MCF 10A (cell line): ENCODE data around the gene MOV10L1. TPM values are rescaled to one million over a fixed set of nuclear protein-coding genes. Genes with fewer than 3 reads are reported as not detected.

Experiments used
- BruUV-seq: library from RNA; stranded (reverse); fragments of 400-500 nt; replicated peaks from 2 replicates; lab custom pipeline; 2021; lab: Mats Ljungman, UMichigan
- CTCF ChIA-PET: fragments of 300-600 bp; sonication (Branson Sonifier 250); formaldehyde crosslinking; extraction: SDS; loops from one replicate; lab custom pipeline; 2021; ENCODE audit warnings: antibody characterized with exemption, inconsistent platforms; lab: Yijun Ruan, JAX
- POLR2A ChIA-PET: fragments of 300-600, 350-650 bp; sonication (Branson Sonifier 250); formaldehyde crosslinking; extraction: SDS; loops from one replicate; lab custom pipeline; 2020; ENCODE audit warnings: antibody characterized with exemption, inconsistent platforms; lab: Yijun Ruan, JAX
- DNase-seq: peaks from one replicate; pipeline ENCODE4 v3.0.0-alpha.2; 2018; ENCODE audit not compliant: unreplicated experiment
- H3K27ac Mint-ChIP-seq: one replicate; pipeline ENCODE4 v1.8.0; 2022; ENCODE audit warnings: mild to moderate bottlenecking, low read depth, mixed read lengths; ENCODE audit not compliant: unreplicated experiment
- H3K27me3 Mint-ChIP-seq: one replicate; pipeline ENCODE4 v1.8.0; 2022; ENCODE audit warnings: mixed read lengths; ENCODE audit not compliant: insufficient read depth, unreplicated experiment
- H3K36me3 Mint-ChIP-seq: one replicate; pipeline ENCODE4 v1.8.0; 2022; ENCODE audit warnings: mild to moderate bottlenecking, moderate library complexity, mixed read lengths; ENCODE audit not compliant: insufficient read depth, unreplicated experiment
- H3K4me1 Mint-ChIP-seq: one replicate; pipeline ENCODE4 v1.8.0; 2022; ENCODE audit warnings: mixed read lengths; ENCODE audit not compliant: insufficient read depth, unreplicated experiment
- H3K4me3 Mint-ChIP-seq: one replicate; pipeline ENCODE4 v1.8.0; 2022; ENCODE audit warnings: mild to moderate bottlenecking, moderate library complexity, mixed read lengths; ENCODE audit not compliant: unreplicated experiment
- H3K9me3 Mint-ChIP-seq: one replicate; pipeline ENCODE4 v1.8.0; 2022; ENCODE audit warnings: mixed read lengths; ENCODE audit not compliant: unreplicated experiment
- CTCF ChIP-seq: fragments of 200-600 bp; IDR thresholded peaks from one replicate; pipeline ENCODE4 v1.8.0; 2022; ENCODE audit warnings: antibody characterized with exemption, mild to moderate bottlenecking; ENCODE audit not compliant: unreplicated experiment
- intact Hi-C: fragments of 100-400 bp; cut with micrococcal nuclease; formaldehyde crosslinking; loops from 2 replicates; pipeline ENCODE4 v1.14.1; 2022
- total RNA-seq: library from RNA; stranded (reverse); gene quantifications from 2 replicates; pipeline ENCODE4 v1.2.3, GENCODE V29; 2022

Gene MOV10L1
- total RNA-seq, 1 experiment from 2014 or later: not detected

DNA sequence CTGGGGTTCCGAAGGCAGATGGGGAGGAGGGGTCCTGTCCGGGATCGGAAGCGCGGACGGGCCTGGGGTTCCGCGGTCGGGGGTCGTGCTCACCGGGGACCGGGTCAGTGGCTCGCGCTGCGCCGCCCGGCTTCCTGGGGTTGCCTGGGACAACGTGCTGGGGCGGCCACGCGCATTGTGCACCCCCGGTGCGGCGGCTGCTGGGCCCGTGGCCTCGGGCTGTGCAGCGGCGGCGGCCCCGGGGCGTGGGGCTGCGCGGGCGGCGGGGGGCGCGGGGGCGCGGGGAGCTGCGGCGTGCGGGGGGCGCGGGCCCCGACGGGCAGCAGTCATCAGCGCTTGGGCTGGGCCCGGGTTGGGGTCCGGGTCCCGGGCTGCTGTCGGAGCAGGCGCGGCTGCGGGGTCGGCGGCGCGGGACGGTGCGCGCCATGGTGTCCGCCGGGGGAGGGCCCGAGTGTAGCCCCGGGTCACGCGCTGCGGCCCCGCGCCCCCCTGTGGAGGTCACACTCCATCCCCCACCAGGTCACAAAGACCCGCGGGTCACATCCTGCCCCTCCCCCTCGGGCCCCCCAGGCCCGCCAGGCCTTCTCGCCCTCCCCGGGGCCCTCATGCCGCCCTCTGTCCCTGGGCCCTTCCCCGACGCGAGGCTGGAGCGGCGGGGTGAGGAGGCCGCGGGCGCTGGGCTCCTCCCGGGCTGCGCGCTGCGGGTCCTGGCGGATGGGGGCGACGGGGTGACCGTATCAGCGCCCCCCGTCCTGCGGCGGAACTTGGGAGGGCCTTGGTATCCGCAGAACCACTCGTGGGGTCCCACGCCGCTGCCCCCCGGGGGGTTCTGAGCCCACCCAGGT is 31.5 kb upstream of the MOV10L1 start, which contains the start of gene TTLL8:
TTLL8 (minus strand) TSS at position 238 of the 845 bp plus-strand sequence.
- BruUV-seq: no TSS peak
- no peak for TF ChIP-seq CTCF
- POLR2A ChIA-PET: no interaction called here
- Mint-ChIP-seq H3K4me1 (no peaks in the 10 kb centered on the region), H3K9me3 (no peaks in the 10 kb centered on the region), H3K36me3 (no peaks in the 10 kb centered on the region), H3K4me3 (no peak within 1 kb of the TSS), H3K27ac (no peak within 1 kb of the TSS), H3K27me3 (no peaks in the 10 kb centered on the region)
- no peak for DNase-seq
- CTCF ChIA-PET: no interaction called here
- intact Hi-C loops: no loop called here

DNA sequence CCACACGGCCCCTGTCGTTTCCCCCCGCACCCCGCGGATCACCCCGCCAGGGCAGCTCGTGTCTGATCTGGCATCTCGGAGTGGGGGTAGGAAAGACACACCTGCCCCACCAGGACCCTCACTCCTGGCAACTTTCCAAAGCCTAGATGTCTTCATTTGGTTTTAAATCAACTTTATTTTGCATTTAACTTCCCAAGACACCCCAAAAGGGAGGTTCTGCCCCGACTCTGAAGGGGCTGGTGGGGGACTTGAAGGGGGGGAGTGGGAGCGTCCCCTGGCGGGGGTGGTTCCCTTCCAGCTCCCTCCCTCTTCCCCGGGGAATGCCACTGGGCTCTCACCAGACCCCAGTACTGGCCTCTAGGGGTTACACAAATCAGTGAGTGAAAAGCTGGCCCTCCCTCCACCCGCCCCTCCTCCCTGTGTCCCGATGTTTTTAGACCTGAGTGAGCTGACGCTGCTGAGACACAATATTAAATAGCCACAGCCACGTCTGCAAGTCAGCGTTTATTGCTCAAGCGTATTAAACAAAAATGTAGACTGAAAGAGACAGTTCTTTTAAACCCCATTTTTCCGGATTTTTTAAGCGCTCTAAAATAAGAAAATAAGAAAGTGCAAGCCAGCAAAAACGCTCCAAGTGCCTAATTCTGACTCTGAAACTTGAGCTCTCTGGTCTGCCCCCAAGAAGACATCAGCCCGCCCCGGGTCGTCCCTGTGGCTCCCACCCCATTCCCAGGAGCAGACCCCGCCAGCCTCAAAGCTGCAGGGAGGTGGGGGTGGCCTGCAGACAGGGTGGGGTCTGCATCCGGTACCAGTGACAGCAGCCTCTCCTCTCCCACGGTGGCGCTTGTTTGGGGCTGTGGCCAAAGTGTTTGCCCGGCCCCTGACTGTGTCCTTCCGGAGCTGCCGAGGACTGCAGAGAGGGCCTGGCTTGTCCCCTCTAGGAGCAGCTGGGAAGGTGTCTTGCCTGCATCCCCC is 30.6 kb upstream of the MOV10L1 start:
- peak; percentile 3 for DNase-seq
- no TSS peak for BruUV-seq
- no peaks in the 10 kb centered on the region for H3K9me3 Mint-ChIP-seq
- no peaks in the 10 kb centered on the region for H3K4me1 Mint-ChIP-seq
- no peaks in the 10 kb centered on the region for H3K36me3 Mint-ChIP-seq
- H3K27ac Mint-ChIP-seq: no peak overlapping the region
- no peak for TF ChIP-seq CTCF
- CTCF ChIA-PET: interaction anchor here (0.6 to 1.2 kb wide), 2 partner anchors 28 to 89 kb away, joined by 3 read pairs; no protein-coding TSS in a partner anchor
- H3K4me3 Mint-ChIP-seq: no peak overlapping the region
- POLR2A ChIA-PET: interaction anchor here (0.7 kb wide), 1 partner anchor 146 kb away, joined by 4 read pairs; no protein-coding TSS in a partner anchor
- intact Hi-C loops: no loop called here
- H3K27me3 Mint-ChIP-seq: no peaks in the 10 kb centered on the region

DNA sequence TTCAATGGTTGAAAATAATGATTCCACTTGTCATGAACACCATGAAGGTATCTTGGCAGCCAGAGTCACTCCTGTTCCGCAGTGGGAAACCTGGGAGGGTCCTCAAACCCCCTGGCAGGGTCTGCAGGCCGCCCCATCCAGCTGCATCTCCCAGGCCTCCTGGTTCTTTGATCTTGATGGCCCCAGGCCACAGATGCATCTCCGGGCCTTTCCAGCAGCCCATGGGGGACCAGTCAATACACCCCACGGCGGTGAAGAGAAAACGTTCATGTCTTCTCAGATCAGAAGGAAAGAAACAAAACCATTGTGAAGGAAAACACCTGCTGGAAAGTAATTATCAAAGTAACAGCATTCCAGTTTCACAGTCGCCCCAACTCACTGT is 29.9 kb upstream of the MOV10L1 start:
- ChIA-PET CTCF (interaction anchor here (0.6 to 1.2 kb wide), 2 partner anchors 28 to 88 kb away, joined by 3 read pairs; no protein-coding TSS in a partner anchor), POLR2A (interaction anchor here (0.7 kb wide), 2 partner anchors 44 to 147 kb away, joined by 3 to 4 read pairs; no protein-coding TSS in a partner anchor)
- BruUV-seq: no TSS peak
- H3K4me1 Mint-ChIP-seq: no peaks in the 10 kb centered on the region
- intact Hi-C loops: no loop called here
- TF ChIP-seq CTCF: no peak
- no peak overlapping the region for H3K27ac Mint-ChIP-seq
- no peaks in the 10 kb centered on the region for H3K9me3 Mint-ChIP-seq
- no peak for DNase-seq
- H3K36me3 Mint-ChIP-seq: no peaks in the 10 kb centered on the region
- no peak overlapping the region for H3K4me3 Mint-ChIP-seq
- H3K27me3 Mint-ChIP-seq: no peaks in the 10 kb centered on the region
